Right lobe of liver (tissue), 6 donors: ENCODE data around the gene MYO5B. TPM values are rescaled to one million over a fixed set of nuclear protein-coding genes. Genes with fewer than 3 reads are reported as not detected.

Source experiments
- ATAC-seq, 4 donors: fragments of 200-7000 bp; cut with Tn5 transposase; one replicate each; pipeline ENCODE4 v1.9.1; 2020; ENCODE audit warnings: mild to moderate bottlenecking in 4 of 4, moderate library complexity in 4 of 4
- DNase-seq, 3 donors: peaks; one replicate each; pipeline ENCODE4 v3.0.0-alpha.2; 2020
- H3K27ac ChIP-seq, 3 donors: fragments of 200-600 bp; one replicate each; pipeline ENCODE4 v1.8.0; 2022
- H3K27me3 ChIP-seq, 2 donors: fragments of 200-600 bp; one replicate each; pipeline ENCODE4 v1.8.0; 2022
- H3K36me3 ChIP-seq, 4 donors: fragments of 200-600 bp; sonication (generic) in 1 of 4; one replicate each; pipeline versions ENCODE4 v1.5.1 to v1.8.0; 2017 to 2022; ENCODE audit warnings: control low read depth in 1 of 4
- H3K4me1 ChIP-seq, 4 donors: fragments of 200-600 bp; sonication (generic) in 1 of 4; one replicate each; pipeline versions ENCODE4 v1.5.1 to v1.8.0; 2017 to 2022; ENCODE audit warnings: control low read depth in 1 of 4
- H3K4me3 ChIP-seq, 3 donors: fragments of 200-600 bp; one replicate each; pipeline ENCODE4 v1.8.0; 2022
- H3K9me3 ChIP-seq, 4 donors: fragments of 200-600 bp; sonication (generic) in 1 of 4; one replicate each; pipeline versions ENCODE4 v1.5.1 to v1.8.0; 2017 to 2022; ENCODE audit warnings: control low read depth in 1 of 4
- POLR2A ChIP-seq: fragments of 450-650 bp; IDR thresholded peaks from one replicate; pipeline ENCODE4 v1.6.1; 2017; ENCODE audit warnings: antibody characterized with exemption, mild to moderate bottlenecking
- WGBS: methylation state at CpG from one replicate; pipeline ENCODE4 v1.1.6; 2018; ENCODE audit warnings: low coverage, low lambda C conversion rate; ENCODE audit not compliant: insufficient coverage; ENCODE audit errors: missing lambda C conversion rate; 5-methylcytosine and 5-hydroxymethylcytosine counted together
- intact Hi-C, 2 donors: fragments of 100-400 bp; cut with DNase I; formaldehyde crosslinking; loops; one replicate each; pipeline versions ENCODE4 v1.11.2 to v1.14.1; 2022
- total RNA-seq, 6 experiments: library from RNA; depleted of rRNA in 2 of 6; stranded (reverse); fragments of >200 nt in 2 of 6; fragmentation: NEBNext Ultra II Directional in 3 of 6; extraction: Animal tissue kit (Norgen Biotek cat#: 25700) in 3 of 6; gene quantifications; one replicate each; pipeline versions ENCODE4 v1.1.0 to v1.2.4, GENCODE V29; 2016 to 2023
- TF ChIP-seq, protein P1 (sequence below), 4 donors: fragments of 200-600 bp in 3 of 4; fragments of 450-650 bp in 1 of 4; IDR thresholded peaks; one replicate each; pipeline versions ENCODE4 v1.5.1 to v1.8.0; 2016 to 2022; ENCODE audit warnings: antibody characterized with exemption in 4 of 4, mild to moderate bottlenecking in 2 of 4
- donor health status: DM: no; HTN: yes; CAD: no.
- donor health status: DM: no; HTN: no; CAD: no.
- donor health status: DM: no; HTN: no; CAD: no.
- donor health status: DM: no; HTN: yes; CAD: no.
- donor health status: DM: no; HTN: yes; CAD: no.

Gene MYO5B
- total RNA-seq, 6 experiments from 2014 or later: 13.4 to 25.1 (median 16.6) TPM

DNA sequence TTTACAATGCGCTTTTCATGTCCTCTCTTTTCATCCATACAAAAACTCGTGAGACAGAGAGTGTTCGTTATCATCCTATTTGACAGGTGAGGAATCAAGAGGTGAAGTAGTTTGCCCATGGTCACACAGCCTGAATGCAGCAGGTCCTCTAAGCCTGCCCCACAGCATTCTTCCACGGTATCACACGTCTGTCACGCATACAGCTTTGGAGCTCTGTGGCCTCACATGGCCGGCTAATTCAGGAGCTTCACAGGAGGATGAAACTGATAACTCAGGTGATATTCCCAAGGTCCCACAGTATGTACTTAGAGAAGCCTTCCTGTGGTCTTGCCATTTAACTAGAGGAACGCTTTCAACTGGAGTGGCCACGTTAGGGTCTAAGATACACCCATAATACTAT, 59.0 kb downstream of the MYO5B start:
- H3K9me3 ChIP-seq: no peaks in the 10 kb centered on the region
- intact Hi-C loops: no loop called here
- no peaks in the 10 kb centered on the region for H3K27me3 ChIP-seq
- H3K36me3 ChIP-seq: no peaks in the 10 kb centered on the region
- 91% methylated on average over 9 of the region's 9 CpGs for WGBS
- H3K4me1 ChIP-seq: no peaks in the 10 kb centered on the region
- ATAC-seq: no peak
- TF ChIP-seq, protein P1, sequence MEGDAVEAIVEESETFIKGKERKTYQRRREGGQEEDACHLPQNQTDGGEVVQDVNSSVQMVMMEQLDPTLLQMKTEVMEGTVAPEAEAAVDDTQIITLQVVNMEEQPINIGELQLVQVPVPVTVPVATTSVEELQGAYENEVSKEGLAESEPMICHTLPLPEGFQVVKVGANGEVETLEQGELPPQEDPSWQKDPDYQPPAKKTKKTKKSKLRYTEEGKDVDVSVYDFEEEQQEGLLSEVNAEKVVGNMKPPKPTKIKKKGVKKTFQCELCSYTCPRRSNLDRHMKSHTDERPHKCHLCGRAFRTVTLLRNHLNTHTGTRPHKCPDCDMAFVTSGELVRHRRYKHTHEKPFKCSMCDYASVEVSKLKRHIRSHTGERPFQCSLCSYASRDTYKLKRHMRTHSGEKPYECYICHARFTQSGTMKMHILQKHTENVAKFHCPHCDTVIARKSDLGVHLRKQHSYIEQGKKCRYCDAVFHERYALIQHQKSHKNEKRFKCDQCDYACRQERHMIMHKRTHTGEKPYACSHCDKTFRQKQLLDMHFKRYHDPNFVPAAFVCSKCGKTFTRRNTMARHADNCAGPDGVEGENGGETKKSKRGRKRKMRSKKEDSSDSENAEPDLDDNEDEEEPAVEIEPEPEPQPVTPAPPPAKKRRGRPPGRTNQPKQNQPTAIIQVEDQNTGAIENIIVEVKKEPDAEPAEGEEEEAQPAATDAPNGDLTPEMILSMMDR (IDR thresholded peaks at IDR 0.05): no peak
- TF ChIP-seq POLR2A: no peak
- H3K4me3 ChIP-seq: no peak overlapping the region
- no peak overlapping the region for H3K27ac ChIP-seq
- no peak for DNase-seq

DNA sequence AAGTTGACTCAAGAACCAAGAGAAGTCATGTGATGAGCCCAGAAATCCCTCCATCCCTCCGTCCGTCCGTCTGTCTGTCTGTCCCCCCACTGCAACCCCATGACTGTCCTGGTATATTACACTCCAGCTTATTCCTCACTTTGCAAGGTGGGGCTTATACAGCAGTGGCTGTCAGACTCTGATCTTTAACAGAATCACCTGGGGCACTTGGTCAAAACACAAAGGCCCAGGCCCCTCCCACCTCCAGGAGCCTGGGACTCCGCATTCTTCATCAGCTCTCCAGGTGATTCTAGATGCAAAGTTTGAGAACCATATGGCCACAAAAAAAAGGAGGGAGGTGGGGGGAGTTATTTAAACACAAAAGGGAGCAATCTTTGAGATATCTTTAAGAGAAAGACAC, 61.4 kb downstream of the MYO5B start:
- intact Hi-C loops: no loop called here
- H3K36me3 ChIP-seq: no peaks in the 10 kb centered on the region
- H3K27ac ChIP-seq: no peak overlapping the region
- ATAC-seq: no peak
- H3K27me3 ChIP-seq: no peaks in the 10 kb centered on the region
- 100% methylated on average over 1 of the region's 4 CpGs for WGBS
- peaks cover 0 to 10% (median 4%) of the 10 kb centered on the region in 4 donors for H3K4me1 ChIP-seq
- no peak for DNase-seq
- TF ChIP-seq, protein P1 (IDR thresholded peaks at IDR 0.05): no peak
- no peak for TF ChIP-seq POLR2A
- no peak overlapping the region for H3K4me3 ChIP-seq
- no peaks in the 10 kb centered on the region for H3K9me3 ChIP-seq

DNA sequence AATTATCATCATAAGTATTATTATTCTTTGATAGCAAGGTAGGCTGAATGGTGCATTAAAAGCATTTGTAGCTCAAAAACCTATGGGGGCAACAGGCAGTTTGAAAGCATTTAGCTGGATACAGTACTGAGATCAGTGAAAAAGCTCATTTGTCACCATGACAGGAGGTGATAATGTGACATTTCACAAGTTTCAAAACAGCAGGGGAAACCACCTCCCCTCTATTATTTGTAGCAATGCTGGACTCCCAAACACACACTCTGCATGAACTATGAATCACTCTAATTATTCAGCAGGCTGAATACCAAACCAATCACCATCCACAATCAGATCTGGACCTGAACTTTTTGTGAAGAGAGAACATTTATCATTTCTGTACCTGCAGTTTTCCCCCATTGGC, 63.4 kb downstream of the MYO5B start:
- peak in 1 of 4 donors; percentile 38 for ATAC-seq
- Histone ChIP-seq H3K36me3 (no peaks in the 10 kb centered on the region), H3K27me3 (no peaks in the 10 kb centered on the region), H3K4me3 (no peak overlapping the region), H3K4me1 (peaks cover 0 to 18% (median 9%) of the 10 kb centered on the region in 4 donors), H3K27ac (no peak overlapping the region), H3K9me3 (no peaks in the 10 kb centered on the region)
- TF ChIP-seq, protein P1 (IDR thresholded peaks at IDR 0.05): no peak
- TF ChIP-seq POLR2A: no peak
- DNase-seq: no peak
- intact Hi-C loops: no loop called here

DNA sequence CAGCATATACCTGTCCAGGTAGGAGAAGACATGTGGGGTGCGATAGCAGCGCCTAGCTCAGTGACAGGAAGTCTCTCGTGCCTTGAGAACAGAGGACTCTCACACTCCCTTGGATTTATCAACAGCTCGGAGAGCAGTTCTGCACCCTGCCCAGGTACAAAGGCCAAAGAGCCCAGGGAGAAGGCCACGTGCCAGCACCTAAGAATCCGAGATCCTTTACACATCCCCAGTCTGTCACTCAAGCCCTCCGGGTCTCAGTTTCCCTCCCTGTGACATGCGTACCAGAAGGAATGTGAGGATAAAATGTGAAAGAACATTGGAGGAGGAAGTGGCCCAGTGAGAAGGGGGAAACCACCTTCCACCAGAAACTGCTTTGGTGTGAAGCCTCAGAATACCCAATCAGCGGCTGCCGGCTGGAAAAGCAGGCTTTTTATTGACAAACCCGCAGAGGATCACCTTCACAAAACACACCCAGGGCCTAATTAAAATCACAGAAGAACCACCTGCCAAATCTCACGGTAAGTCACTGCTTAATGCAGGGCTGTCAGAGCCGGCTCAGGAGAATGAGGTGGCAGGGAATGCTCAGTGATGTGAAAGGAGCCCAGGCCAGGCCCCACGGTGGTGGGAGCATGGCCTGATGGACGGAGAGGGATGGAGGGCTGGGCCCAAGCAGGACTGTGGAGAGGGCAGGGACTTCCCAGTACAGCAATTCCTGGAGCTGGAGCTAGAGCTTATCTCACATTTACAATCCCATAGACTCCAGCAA, 66.3 kb downstream of the MYO5B start:
- 38% methylated on average over 13 of the region's 15 CpGs for WGBS
- Histone ChIP-seq H3K27ac (peak overlapping the region in 1 of 3 donors; percentile 1), H3K27me3 (no peaks in the 10 kb centered on the region), H3K4me1 (peaks cover 0 to 18% (median 9%) of the 10 kb centered on the region in 4 donors), H3K9me3 (no peaks in the 10 kb centered on the region), H3K36me3 (no peaks in the 10 kb centered on the region), H3K4me3 (no peak overlapping the region)
- TF ChIP-seq POLR2A: no peak
- TF ChIP-seq, protein P1 (IDR thresholded peaks at IDR 0.05): no peak
- intact Hi-C loops: no loop called here
- DNase-seq (peak; percentile 49 to 76 (median 73)), ATAC-seq (peak; percentile 80 to 92 (median 90))
